ENCODE results near the gene DLG4.
"Not testable (repeated sequence)": the region's sequence is repeated elsewhere in the genome, so short reads cannot be mapped to it uniquely, and the experiment has no call there.

DLG4 gene

DNA sequence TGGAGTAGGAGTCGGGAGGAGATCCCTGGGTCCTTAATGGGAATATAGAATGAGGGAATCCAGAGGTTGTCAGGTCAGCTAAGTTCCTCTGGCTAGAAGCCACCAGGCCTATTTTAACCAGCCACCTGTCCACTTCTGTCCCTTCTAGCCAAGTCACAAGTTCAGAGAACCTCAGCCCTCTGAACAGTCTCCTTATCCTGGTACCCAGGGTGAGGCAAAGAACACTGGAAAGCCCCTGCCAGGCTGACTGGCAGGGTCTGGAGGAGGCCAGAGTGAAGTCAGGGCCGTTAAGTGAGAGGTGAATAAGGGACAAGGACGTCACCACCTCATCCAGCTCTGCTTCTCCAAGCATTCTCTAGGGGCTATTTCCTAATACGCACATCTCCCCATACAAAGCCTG lies 29.2 kb upstream of the DLG4 start:
- no peak for DNase-seq

GRCh38 chr17:7246779-7247178 lies 27.1 kb upstream of the DLG4 start:
- DNase-seq, result no peak

GRCh38 chr17:7243838-7244237 lies 24.2 kb upstream of the DLG4 start:
- DNase-seq, result not testable (repeated sequence)

DNA sequence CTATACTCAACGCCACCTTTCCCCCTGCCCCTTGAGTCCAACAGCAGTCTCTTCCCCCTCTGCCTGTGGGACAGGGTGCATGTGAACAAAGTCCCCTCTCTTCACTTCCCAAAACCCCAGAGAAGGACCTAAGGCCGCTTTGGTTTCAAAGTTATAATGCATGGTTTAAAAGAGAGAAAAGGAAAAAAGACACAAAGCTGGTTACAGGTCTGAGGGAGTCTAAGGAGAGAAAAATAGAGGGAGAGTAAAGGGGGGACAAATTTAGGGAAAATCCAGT lies 23.8 kb upstream of the DLG4 start:
- DNase-seq, result no peak

DNA sequence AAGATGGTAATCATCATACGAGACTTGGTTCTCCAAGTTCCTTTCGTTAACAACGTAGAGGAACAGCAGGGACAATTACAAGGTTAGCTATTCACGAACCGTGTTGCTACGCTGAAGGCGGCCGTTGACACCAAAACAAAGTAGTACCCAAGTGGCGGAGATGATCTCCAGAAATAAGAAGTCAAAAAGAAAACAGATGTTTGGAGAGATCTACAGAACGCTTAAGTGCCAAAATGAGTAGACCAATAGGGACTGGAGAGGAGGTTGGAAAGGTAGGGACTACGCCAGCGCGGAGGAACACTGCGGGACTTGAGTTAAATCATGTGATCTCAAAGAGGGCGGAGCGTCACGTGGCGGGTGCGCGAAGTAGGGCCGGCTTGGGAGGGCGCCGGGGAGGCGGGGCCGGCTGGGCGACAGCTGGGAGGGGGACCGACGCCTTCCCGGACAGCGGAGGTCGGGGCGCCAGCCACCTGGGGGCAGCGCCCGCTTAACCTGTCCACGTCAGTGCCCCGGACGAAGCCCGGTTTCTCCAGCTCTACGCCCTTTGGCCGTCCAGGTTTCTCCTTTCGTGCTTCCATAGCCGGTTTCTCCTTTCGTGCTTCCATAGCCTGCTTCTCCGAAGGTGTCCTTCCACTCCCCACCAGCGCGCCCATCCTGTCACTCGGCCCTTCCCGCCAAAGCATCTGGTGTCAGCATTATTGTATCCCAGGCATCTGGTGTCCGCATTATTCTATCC lies 23.2 kb upstream of the DLG4 start:
- DNase-seq, result peak; percentile 92

GRCh38 chr17:7241783-7242716 lies 22.4 kb upstream of the DLG4 start, which contains the start of gene GABARAP:
TSS of gene GABARAP (minus strand) at chr17:7242449. CDS start at chr17:7242330, 119 bp downstream.
- peak; percentile 96 for DNase-seq

GRCh38 chr17:7241090-7241733 lies 21.6 kb upstream of the DLG4 start:
- DNase-seq, result no peak

DNA sequence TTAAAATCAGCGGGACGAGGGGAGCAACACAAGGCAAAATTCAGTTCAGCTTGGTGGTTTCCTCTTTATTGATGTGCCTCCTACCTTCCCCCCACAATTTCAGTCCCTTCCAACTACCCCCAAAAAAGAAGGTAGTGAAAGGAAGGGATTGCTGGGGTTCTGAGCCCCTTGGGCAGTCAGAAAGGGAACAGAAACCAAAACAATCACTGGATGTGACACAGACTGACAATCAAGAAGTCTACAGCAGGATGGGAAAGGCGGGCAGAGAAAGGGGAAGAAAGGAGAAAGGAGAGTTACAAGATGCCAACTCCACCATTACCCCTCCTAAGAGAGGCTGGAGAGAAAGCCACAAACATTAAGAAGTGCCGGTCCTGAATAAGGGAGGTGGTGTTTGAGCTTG lies 20.7 kb upstream of the DLG4 start:
- DNase-seq, result no peak

DNA sequence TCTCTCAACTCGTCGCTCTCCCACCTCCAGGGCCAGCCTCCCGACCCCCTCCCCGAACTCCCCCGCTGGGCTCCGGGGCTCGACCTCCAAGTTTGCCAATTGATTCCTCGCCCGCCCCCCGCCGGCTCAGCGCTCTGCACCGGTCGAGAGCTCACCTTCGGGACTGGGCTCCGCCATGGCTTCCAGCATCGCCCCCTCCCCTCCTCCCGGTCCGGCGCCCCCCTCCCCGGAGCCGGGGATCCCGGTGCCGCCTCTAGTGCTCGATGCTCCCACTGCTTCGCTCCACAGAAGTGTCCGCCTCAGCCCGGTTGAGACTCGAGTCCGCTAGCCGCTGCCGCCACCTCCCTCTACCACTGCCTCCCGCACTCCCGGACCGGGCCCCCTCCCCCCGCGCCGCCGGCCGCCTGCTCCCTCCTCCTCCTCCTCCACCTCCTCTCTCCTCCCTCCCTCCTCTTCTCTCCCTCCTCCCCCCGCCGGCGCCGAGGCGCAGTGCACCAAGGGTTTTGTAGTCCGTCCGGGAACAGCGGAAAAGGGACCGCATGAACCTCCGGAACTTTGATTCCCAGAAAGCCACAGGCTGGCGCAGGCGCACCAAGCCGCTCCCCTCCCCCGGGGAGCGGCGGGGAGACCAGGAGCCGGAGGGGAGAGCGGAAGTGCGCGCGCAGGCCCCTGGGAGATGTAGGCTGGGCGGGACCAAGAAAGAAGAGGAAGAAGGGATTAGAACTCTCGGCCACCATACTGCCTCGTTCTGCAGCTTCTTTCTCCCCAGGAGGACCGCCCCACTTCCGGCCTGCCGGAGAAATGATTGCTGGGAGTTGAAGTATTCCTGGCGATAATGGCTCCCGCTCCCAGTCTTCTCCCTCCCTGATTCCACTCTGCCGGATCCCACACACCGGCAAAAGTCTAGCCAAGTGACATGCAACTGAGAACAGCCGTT lies 19.7 kb upstream of the DLG4 start, which contains the start of gene PHF23:
TSS of gene PHF23 (minus strand) at position 367 of the 937 bp plus-strand sequence. CDS start at position 189, 178 bp downstream.
- DNase-seq, result peak; percentile 95

DNA sequence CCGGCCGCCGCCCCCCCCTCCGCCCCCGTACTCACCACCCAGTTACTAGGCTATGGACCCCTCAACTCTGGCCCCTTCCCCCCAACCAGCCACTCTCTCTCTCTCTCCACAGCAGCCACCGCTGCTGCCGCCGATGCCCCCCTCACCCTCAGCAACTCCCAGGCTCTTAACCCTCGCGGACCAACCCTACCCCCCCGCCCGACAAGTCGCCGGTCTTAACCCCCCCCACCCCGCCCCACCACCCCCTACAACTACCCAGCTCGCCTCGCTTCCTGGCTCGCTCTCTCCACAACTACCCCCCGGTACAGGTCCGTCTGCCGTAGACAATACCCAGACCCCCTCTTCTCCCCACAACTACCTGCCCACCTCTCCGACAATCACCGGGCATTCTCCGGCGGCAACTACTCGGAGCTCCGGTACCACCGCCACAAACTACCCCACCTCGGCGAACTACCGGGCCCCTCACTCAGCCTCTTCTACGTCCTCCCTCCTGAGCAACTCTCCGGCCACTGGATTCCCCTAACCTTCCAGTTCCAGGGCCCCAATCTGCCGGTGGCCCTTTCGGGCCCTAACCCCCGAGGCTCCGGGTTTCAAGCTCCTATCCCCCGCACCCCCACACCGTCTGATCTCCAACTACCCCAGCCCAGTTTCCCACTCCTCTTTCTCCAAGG lies 18.9 kb upstream of the DLG4 start:
- DNase-seq, result peak; percentile 47

- DNase-seq, result peak; percentile 82
These were observed 18.3 kb upstream of the DLG4 start for GRCh38 chr17:7237761-7238419.

GRCh38 chr17:7237266-7237760 lies 17.7 kb upstream of the DLG4 start:
- DNase-seq, result no peak

- no peak for DNase-seq
These were observed 17.2 kb upstream of the DLG4 start for GRCh38 chr17:7236808-7237207.

DNA sequence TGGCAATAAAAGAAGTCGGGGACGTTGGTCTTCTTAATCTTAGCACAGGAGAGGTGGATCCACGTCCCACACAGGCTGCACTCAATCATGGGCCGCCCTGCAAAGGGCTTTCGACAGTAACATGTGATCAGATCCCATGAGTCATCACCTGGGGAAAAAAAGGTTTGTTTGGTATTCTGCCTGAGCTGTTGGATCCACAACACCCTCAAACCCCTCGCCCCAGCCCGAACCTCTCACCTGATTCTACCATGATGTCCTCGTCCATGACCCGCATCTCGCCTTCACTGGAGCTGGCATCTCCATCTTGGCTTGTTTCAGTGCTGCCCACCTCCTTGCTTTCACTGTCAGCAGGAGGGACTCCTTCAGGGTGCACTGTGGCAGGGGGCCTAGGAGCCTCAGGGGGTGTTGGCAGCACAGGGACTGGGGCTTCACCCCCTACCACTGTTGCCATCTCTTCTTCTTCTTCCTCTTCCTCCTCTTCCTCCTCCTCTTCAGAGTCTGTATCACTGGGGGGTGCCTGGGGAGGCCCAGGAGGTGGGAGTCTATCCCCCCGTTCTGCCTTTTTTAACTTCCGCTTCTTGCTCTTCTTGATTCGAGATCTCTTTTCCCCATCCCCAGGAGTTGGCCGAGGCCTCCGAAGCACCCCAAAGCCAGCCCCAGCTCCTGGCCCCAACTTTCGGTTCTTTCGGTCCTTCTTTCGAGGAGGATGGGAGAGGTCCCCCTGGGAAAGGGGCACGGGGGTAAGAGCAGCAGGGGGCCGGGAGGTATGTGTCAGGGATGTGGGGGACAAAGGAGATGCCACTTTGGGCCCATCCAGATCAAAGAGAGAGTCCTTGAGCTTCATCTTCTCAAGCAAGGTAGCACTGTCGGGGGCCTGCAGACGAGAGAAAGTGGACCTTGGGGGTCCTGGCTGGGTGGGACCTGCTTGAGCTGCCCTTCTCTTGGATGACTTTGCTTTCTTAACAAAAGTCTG lies 16.3 kb upstream of the DLG4 start:
- DNase-seq, result no peak

GRCh38 chr17:7234083-7234951 lies 14.7 kb upstream of the DLG4 start, which contains the start of gene DVL2:
TSS of gene DVL2 (minus strand) at chr17:7234517. CDS start at chr17:7234262, 255 bp downstream.
- peak; percentile 92 for DNase-seq

- DNase-seq, result no peak
These were observed 14.1 kb upstream of the DLG4 start for GRCh38 chr17:7233701-7234082.

GRCh38 chr17:7232114-7232513 lies 12.5 kb upstream of the DLG4 start:
- no peak for DNase-seq

- no peak for DNase-seq
These were observed 9.9 kb upstream of the DLG4 start for GRCh38 chr17:7229504-7229903.

GRCh38 chr17:7228920-7229319 lies 9.3 kb upstream of the DLG4 start:
- no peak for DNase-seq

All from activated T-cell treated with anti-CD3 and anti-CD28 coated beads, Interleukin-2, amount 50 U/mL, for 1 hour (primary cell).